Thymus (tissue), 11 donors: ENCODE measurements around the gene TM4SF4. TPM values are rescaled to one million over a fixed set of nuclear protein-coding genes. Genes with fewer than 3 reads are reported as not detected.

ENCODE experiments used
- DNase-seq, 9 donors: peaks; one replicate each; pipeline ENCODE4 v3.0.0-alpha.2; 2013; ENCODE audit warnings: low spot score in 9 of 9, low read depth in 6 of 9, missing footprints in 1 of 9
- H3K27ac ChIP-seq, 2 donors: one replicate each; pipeline ENCODE4 v1.5.1; 2013; ENCODE audit warnings: control low read depth in 1 of 2, low read depth in 1 of 2, low read length in 1 of 2, mild to moderate bottlenecking in 1 of 2, moderate library complexity in 1 of 2
- H3K27me3 ChIP-seq, 2 donors: one replicate each; pipeline ENCODE4 v1.5.1; 2013; ENCODE audit warnings: low read length in 1 of 2; ENCODE audit not compliant: control insufficient read depth in 2 of 2, insufficient read depth in 1 of 2
- H3K36me3 ChIP-seq, 2 donors: one replicate each; pipeline ENCODE4 v1.5.1; 2013; ENCODE audit warnings: low read length in 1 of 2, mild to moderate bottlenecking in 1 of 2, moderate library complexity in 1 of 2; ENCODE audit not compliant: control insufficient read depth in 2 of 2, insufficient read depth in 2 of 2
- H3K4me1 ChIP-seq, 2 donors: one replicate each; pipeline ENCODE4 v1.5.1; 2013; ENCODE audit warnings: low read length in 2 of 2; ENCODE audit not compliant: control insufficient read depth in 2 of 2, insufficient read depth in 2 of 2
- H3K4me3 ChIP-seq, 2 donors: one replicate each; pipeline ENCODE4 v1.5.1; 2013; ENCODE audit warnings: low read length in 2 of 2, control low read depth in 1 of 2, mild to moderate bottlenecking in 1 of 2
- H3K9me3 ChIP-seq, 2 donors: one replicate each; pipeline ENCODE4 v1.5.1; 2013; ENCODE audit warnings: low read length in 1 of 2, mild to moderate bottlenecking in 1 of 2; ENCODE audit not compliant: control insufficient read depth in 2 of 2, insufficient read depth in 1 of 2
- WGBS: extraction: QIAGEN DNeasy Blood & Tissue Kit; methylation state at CpG from one replicate; pipeline ENCODE4 v1.1.7; 2013; 5-methylcytosine and 5-hydroxymethylcytosine counted together
- polyA plus RNA-seq: library from polyadenylated mRNA; stranded (reverse); fragments of 200-250 nt; gene quantifications from one replicate; pipeline ENCODE4 v1.2.3, GENCODE V29; 2013
- total RNA-seq: library from RNA; stranded (reverse); fragments of 120-200 nt; gene quantifications from one replicate; pipeline ENCODE4 v1.2.4, GENCODE V29; 2013
- donor health status: healthy.

Gene TM4SF4
- total and polyA plus RNA-seq, 2 donors = 0.07 to 0.09 TPM

DNA sequence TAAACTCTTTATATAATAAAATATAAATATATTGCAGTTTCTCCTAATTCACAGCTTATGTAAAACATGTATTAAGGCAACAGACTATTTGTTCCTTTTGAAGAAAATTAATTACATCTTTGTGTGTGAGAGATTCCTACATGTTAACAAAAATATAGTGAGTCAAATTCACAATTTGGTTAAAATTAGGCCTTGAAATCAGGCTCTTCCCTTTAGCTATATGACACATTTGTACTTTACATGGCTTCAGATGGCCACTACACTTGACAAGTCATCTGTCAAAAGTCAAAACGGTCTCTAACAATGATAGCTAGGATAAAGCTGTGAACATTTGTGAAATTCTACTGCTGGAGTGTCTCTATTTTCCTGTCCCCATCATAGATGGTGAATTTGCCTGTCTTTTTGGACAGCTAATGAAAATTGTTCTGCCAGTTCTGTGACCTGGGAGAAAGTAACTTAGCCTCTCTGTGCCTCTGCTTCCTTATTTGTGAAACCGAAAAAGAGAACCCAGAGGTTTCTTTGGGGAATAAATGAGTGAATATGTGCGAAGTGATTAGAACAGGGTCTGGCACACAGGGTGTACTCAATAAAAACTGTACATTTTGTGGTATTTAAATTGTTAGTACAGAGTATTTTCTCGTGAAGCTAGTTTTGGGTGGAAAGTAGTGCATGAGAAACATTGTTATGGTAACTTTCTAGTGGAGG, 23.6 kb downstream of the TM4SF4 start:
- WGBS = 85% methylated on average over 4 of the region's 4 CpGs
- H3K4me3 ChIP-seq = no peak overlapping the region
- H3K9me3 ChIP-seq = no peaks in the 10 kb centered on the region
- no peaks in the 10 kb centered on the region for H3K4me1 ChIP-seq
- no peak overlapping the region for H3K27ac ChIP-seq
- no peak for DNase-seq
- H3K36me3 ChIP-seq = no peaks in the 10 kb centered on the region
- no peaks in the 10 kb centered on the region for H3K27me3 ChIP-seq

DNA sequence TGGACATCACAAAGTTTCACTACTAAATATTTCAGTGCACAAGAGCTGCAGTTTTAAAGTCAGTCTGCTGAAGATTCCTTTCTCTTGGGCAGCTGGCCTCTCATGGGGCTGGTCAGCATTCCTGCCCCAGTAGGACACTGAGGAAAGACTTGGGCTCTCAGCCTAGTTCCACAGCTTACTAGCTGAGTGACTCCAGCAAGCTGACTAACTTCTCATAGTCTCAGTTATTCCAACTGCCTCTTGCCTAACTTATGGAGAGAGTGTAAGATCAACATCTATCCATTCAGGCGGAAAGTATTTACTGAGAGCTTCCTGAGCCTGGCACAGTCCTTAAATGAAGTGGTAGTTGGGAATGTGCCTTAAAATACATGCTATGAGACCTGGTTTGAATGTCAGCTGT, 27.0 kb downstream of the TM4SF4 start:
- Histone ChIP-seq H3K4me3 (no peak overlapping the region), H3K4me1 (no peaks in the 10 kb centered on the region), H3K27me3 (no peaks in the 10 kb centered on the region), H3K36me3 (no peaks in the 10 kb centered on the region), H3K27ac (no peak overlapping the region), H3K9me3 (no peaks in the 10 kb centered on the region)
- DNase-seq = no peak
- 98% methylated on average over 1 of the region's 1 CpG for WGBS

DNA sequence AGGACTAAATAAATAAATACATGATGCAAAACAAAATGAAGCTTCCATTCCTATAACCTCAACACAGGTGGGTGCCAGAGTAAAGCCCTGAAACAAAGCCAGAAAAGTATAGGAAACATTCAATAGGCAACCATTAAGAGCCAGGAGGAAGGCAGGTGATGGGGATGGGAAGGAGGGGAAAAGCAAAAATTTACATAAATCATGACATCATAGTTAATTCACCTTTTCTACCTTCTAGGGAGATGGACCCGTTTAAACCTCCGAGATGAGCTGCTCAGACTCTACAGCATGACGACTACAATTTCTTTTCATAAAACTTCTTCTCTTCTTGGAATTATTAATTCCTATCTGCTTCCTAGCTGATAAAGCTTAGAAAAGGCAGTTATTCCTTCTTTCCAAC, 27.9 kb downstream of the TM4SF4 start:
- Histone ChIP-seq H3K4me1 (no peaks in the 10 kb centered on the region), H3K4me3 (no peak overlapping the region), H3K27me3 (no peaks in the 10 kb centered on the region), H3K36me3 (no peaks in the 10 kb centered on the region), H3K27ac (no peak overlapping the region), H3K9me3 (no peaks in the 10 kb centered on the region)
- WGBS = 84% methylated on average over 3 of the region's 3 CpGs
- DNase-seq = no peak

DNA sequence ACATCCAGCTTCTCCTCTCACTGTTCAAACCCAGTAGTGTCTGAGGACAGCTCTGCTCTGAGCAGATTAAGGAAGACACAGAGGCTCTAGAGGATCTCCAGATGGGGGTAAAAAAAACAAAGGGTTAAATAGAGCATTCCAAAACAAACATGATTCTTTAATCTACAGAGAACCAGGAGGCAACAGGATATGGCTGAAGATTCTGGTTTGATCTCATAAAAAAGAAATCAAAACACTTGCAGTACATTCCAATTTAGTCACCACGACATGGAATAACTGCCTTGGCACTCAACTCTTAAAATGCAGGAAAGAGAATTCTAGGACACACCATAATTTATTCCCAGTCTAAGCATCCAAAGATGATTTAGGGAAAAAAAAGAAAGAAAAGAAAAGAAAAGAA, 32.0 kb downstream of the TM4SF4 start:
- WGBS = 89% methylated on average over 1 of the region's 1 CpG
- no peak for DNase-seq
- Histone ChIP-seq H3K27me3 (no peaks in the 10 kb centered on the region), H3K9me3 (no peaks in the 10 kb centered on the region), H3K4me3 (no peak overlapping the region), H3K4me1 (no peaks in the 10 kb centered on the region), H3K27ac (no peak overlapping the region), H3K36me3 (no peaks in the 10 kb centered on the region)

DNA sequence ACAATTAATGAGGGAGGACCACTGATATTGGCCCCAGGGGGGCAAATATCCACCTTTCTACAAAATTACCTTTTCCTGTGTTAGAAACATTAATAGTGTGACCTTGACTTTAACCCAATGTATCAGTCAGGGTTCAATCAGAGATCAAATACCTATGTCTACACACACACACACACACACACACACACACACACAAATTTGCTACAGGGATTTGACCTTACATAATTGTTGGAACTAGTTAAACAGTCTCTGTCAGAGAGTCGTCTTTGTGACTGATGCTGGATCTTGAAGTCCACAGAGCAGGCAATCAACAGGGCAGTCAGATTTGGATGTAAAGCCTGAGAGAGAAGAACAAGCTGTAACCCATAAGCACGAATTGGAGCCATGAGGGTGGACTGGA, 32.5 kb downstream of the TM4SF4 start:
- Histone ChIP-seq H3K9me3 (no peaks in the 10 kb centered on the region), H3K27me3 (no peaks in the 10 kb centered on the region), H3K27ac (no peak overlapping the region), H3K4me1 (no peaks in the 10 kb centered on the region), H3K36me3 (no peaks in the 10 kb centered on the region), H3K4me3 (no peak overlapping the region)
- WGBS = 83% methylated on average over 2 of the region's 2 CpGs
- no peak for DNase-seq

DNA sequence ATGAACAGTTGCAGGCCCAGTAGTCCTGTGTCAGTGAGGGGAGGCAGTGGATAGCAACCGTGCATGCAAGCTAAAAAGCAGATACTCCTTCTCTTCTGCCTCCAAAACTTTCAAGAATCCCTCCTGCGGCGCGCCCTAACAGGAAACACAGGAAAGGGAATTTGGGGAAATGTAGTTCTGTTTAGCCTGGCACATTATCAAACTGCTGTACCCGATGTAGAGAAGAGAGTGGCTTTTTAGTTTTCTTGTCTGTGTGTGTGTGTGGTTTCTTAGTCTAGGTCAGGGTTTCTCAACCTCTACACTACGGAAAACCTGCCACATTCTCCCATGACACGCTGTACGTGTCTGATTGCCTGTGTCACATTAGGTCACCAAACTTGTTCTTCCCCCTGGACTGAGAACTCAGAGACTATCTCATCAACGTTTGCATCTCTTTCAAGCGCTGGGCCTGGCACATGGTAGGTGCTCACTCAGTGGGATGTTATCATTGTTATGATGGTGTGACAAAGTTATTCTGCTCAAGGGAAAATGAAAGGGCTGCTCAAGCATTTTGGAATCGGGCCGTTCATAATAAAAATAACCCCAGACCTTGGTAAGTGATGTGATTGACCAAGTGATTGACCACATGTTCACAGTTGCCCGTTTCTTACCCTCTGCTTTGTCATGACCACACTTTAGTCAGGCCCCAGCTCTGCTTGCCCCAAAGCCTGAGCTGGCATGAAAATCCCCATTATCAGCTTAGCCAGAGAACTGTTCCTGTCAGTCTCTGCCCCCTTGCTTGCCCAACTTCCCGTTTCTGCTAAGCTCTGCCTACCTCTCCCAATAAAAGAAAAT, 33.2 kb downstream of the TM4SF4 start:
- 31% methylated on average over 14 of the region's 14 CpGs for WGBS
- H3K4me1 ChIP-seq = no peaks in the 10 kb centered on the region
- no peak overlapping the region for H3K4me3 ChIP-seq
- no peaks in the 10 kb centered on the region for H3K36me3 ChIP-seq
- no peak overlapping the region for H3K27ac ChIP-seq
- no peaks in the 10 kb centered on the region for H3K27me3 ChIP-seq
- H3K9me3 ChIP-seq = no peaks in the 10 kb centered on the region
- no peak for DNase-seq

DNA sequence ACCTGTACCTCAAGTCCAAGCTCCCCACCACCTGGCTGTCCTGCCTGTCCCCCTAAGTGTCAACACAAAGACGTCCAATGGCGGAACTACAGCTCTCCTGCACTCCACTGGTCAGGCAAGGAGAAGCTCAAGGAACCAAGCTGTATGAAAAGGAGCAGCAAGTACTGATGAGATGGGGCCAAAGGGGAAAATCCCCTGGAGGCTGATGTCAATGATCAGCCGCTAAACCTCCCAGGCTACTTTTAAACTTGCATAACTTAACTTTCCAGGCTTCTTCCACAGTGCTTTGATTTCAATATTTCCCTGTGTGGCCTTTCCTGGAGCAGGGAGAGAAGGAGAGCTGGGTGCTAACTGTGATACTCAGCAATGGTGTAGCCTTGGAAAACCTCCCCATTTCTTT, 35.0 kb downstream of the TM4SF4 start:
- Histone ChIP-seq H3K27me3 (no peaks in the 10 kb centered on the region), H3K9me3 (no peaks in the 10 kb centered on the region), H3K27ac (no peak overlapping the region), H3K4me1 (no peaks in the 10 kb centered on the region), H3K36me3 (no peaks in the 10 kb centered on the region), H3K4me3 (no peak overlapping the region)
- WGBS = 93% methylated on average over 3 of the region's 3 CpGs
- no peak for DNase-seq

DNA sequence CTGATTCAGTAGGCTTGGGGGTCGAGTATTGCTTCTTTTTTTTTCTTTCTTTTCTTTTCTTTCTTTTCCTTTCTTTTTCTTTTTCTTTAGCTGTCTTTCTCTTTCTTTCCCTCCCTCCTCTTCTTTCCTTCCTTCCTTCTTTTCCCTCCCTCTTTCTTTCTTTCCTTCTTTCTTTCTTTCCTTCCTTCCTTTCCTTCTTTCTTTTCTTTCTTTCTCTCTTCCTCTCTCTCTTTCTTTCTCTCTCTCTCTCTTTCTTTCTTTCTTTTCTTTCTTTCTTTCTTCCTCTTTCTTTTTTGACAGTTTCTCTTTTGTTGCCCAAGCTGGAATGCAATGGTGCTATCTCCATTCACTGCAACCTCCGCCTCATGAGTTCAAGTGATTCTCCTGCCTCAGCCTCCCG, 36.0 kb downstream of the TM4SF4 start:
- Histone ChIP-seq H3K4me3 (no peak overlapping the region), H3K4me1 (no peaks in the 10 kb centered on the region), H3K36me3 (no peaks in the 10 kb centered on the region), H3K27ac (no peak overlapping the region), H3K27me3 (no peaks in the 10 kb centered on the region), H3K9me3 (no peaks in the 10 kb centered on the region)
- no peak for DNase-seq
- 96% methylated on average over 3 of the region's 3 CpGs for WGBS

DNA sequence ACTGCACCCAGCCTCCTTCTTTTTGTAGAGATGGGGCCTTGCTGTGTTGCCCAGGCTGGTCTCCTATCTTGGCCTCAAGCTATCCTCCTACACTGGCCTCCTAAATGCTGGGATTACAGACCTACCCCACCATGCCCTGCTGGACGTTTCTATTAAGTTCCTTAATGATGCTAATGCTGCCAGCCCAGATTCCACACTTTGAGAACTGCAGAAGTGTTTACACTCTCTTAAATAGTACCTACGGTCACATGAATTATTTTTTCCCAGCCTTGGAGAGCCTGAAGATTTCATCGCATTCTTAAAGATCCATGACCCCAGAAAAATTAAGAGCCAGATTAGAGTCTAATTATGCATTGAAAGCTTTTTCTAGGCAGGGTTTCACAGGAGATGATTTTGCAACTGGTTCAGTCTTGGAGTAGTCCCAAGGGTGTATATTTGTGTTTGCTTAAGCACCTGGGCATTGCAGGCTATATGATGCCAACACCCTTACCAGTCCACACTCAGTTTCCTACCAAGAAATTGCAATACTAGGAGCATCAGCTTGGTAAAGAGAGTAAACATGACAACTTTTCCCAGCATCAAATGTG, 36.6 kb downstream of the TM4SF4 start:
- WGBS = 88% methylated on average over 3 of the region's 3 CpGs
- Histone ChIP-seq H3K4me1 (no peaks in the 10 kb centered on the region), H3K27me3 (no peaks in the 10 kb centered on the region), H3K9me3 (no peaks in the 10 kb centered on the region), H3K4me3 (no peak overlapping the region), H3K27ac (no peak overlapping the region), H3K36me3 (no peaks in the 10 kb centered on the region)
- DNase-seq = no peak
